GM19025 (cell line): ENCODE results near the gene SPAG5.

Experiments used
- ATAC-seq: cut with Tn5 transposase; IDR thresholded peaks from one replicate; pipeline ENCODE4 v1.9.1; 2021; ENCODE audit warnings: mild to moderate bottlenecking, low read depth, moderate library complexity; ENCODE audit not compliant: unreplicated experiment

SPAG5 gene, protein sequence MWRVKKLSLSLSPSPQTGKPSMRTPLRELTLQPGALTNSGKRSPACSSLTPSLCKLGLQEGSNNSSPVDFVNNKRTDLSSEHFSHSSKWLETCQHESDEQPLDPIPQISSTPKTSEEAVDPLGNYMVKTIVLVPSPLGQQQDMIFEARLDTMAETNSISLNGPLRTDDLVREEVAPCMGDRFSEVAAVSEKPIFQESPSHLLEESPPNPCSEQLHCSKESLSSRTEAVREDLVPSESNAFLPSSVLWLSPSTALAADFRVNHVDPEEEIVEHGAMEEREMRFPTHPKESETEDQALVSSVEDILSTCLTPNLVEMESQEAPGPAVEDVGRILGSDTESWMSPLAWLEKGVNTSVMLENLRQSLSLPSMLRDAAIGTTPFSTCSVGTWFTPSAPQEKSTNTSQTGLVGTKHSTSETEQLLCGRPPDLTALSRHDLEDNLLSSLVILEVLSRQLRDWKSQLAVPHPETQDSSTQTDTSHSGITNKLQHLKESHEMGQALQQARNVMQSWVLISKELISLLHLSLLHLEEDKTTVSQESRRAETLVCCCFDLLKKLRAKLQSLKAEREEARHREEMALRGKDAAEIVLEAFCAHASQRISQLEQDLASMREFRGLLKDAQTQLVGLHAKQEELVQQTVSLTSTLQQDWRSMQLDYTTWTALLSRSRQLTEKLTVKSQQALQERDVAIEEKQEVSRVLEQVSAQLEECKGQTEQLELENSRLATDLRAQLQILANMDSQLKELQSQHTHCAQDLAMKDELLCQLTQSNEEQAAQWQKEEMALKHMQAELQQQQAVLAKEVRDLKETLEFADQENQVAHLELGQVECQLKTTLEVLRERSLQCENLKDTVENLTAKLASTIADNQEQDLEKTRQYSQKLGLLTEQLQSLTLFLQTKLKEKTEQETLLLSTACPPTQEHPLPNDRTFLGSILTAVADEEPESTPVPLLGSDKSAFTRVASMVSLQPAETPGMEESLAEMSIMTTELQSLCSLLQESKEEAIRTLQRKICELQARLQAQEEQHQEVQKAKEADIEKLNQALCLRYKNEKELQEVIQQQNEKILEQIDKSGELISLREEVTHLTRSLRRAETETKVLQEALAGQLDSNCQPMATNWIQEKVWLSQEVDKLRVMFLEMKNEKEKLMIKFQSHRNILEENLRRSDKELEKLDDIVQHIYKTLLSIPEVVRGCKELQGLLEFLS

DNA sequence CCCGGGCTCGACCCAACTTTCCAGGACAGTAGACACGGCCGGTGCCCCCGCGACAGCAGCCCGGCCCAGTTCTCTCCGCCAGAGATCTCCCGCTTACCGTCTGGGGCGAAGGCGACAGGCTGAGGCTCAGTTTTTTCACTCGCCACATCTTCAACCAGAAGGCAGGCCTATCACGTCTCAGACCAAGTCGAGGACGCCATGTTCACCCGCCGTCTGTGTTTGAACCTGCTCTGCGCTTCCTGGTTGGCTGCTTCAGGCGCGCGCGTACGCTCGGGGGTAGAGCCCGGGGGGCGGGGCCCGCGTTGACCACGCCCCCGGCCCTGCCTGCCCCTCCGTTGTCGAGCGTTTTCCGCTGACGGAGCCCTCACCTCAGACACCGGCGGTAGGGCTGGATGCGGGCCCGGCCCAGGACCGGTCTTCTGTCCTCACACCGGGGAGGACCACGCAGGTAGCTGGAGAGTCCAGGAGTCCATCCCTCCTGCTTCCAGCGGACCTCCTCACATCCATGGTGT lies at the start of gene SPAG5:
Gene SPAG5 (minus strand): TSS at position 227 of the 512 bp plus-strand sequence. CDS start 79 bp downstream, at position 148.
- peak; percentile 81 for ATAC-seq

DNA sequence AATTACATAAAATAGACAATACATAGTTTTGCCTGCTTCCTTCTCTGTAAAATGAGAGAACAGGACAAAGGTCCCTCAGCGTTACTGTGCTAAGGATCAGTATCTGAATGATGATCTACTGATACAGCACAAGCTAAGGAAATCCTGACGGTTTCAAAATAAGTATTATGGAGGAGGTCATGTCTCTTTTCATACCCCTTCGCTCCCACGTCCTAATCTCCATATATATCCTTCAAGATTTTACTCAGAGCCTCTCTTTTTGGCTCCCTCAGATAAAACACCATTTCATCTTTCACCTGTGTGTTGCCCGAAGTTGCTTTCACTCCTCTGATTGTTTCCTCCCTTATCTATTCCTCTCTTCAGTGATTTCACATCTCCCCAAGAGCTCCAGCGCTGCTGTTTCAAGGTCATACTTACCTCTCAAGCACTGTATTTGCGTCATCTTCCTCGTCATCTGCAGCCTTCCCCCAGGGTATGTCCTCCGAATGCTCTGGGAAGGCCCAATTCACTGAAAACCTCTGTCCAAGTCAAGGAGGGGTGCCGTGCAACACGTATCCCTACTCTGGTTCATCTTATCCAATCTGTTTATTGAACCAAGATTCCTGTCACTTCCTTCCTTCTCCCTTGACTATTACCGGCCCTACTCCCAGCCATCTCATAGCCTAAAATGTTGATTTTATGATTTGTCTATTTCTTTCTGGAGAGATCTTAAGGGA lies 47.4 kb upstream of the SPAG5 start:
- no peak for ATAC-seq

DNA sequence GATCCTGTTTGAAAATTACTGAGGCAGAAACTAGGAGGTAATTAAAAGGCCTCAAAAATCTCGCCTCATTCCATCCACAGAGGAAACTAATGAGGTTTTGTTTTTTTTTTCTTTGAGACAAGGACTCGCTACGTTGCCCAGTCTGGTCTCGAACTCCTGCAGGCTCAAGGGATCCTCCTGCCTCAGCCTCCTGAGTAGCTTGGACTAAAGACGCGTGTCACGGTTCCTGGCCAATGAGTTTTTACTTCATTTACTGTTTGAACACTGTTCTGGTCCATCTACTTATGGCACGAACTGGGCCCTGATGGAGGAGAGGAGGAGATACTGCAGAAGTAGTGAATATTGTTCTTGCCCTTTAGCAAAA lies 46.7 kb upstream of the SPAG5 start:
- no peak for ATAC-seq

DNA sequence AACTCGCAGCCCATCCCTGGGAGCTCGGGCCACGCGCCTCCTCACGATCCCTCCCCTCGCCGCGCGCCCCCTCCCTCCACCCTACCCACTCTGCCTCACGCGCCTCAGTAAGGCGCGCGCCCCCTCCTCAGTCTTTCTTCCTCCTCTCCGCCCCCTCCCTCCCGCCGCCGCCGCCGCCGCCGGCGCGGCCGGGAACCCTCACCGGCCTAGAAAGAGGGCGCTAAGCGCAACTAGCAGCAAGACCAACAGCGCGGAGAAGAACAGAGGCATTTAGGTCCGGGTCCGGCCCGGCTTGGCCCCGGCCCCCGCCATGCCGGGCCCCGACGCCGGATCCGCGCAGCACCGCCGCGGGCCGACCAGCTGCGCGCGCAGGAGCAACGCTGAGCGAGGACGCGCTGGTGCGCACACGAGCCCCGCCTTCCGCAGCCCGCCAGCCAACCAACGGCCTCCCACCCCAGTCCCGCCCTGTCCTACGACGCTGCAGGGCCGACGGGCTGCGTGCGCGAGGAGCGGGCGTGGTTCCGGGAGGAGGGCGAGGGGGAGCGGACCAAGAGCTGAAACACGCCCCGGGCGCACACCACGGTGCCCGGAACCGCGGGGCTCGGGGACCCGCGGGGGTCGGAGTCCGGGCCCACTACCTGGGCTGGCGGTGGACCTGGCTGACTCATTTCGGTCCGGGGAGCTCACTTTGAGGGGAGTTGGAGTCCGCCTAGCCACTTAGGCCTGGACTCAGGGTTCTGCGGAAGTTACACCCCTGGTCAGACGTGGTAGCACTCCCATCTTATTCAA lies 46.2 kb upstream of the SPAG5 start, which contains the start of gene BLTP2:
Gene BLTP2 (minus strand): TSS at position 372 of the 789 bp plus-strand sequence. CDS start 102 bp downstream, at position 270.
- peak; percentile 93 for ATAC-seq

DNA sequence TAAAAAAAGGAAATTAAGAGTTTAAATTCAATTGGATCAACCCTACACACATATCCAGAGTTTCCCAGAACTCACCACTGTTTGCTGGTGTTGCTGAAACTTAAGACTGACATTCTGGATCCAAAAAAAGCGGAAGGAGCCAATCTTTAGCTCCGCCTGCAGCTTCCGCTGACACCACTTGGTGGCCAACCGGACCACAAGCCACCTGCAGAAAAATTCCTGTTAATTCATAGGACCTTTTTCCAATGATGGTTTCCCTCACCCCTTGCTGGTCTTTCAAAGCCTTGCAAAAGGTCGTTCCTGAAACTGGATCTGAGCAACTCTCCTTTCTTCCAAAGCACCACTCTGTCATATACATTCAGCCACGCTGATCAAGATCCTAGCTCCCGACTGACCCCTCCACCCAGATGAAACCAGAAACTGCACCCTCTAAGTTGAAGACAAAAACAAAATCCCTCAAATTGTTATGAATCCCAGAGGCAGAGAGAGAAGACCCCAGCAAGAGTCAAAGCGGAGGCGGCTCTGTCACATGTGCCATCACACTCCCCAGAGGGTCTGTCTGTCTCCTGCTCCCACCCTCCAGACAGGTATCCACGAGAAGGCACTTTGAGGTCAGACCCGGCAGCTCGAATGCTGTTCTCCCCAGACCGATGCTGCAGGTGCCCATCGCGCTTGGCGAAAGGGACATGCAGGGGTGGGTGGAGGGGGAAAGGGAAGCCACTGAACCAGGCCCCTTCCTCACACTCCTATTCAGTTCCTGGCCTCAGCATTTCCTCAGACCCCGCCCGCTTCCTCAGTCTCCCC lies 45.4 kb upstream of the SPAG5 start:
- no peak for ATAC-seq

DNA sequence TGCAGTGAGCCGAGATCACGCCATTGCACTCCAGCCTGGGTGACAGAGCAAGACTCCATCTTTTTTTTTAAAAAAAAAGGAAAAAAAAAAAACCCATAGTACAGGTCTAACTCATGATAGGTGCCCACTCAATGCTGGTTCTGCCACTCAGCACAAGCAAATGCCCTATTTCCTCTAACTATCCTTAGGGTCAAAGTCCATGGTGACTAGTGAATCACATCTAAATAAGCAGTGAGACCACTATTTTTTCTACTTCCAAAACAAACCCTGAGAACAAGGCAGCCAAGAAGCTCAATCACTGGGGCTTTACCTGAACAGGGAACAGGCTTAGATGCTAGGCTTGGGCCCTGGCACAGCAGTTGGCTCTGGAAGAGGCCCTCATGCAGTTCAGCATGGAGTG lies 42.8 kb upstream of the SPAG5 start:
- no peak for ATAC-seq

DNA sequence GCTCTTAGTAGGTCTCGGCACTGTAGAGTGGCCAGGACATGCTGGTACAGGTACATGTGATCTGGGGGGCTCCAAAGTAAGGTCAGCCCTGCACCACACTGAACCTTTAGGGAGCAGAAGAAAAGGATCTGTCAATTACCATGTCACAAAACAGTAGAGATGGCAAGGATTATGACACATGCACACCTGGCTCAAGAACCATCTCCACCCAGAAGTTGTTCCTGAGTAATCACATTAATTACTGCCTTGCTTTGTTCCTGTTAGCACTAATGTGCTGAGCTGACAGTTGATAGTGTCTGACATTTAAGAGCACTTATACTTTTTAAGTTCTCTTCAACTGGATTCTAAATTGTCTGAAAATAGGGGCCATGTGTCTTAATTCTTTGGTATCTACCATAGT lies 36.7 kb upstream of the SPAG5 start:
- ATAC-seq, result no peak

DNA sequence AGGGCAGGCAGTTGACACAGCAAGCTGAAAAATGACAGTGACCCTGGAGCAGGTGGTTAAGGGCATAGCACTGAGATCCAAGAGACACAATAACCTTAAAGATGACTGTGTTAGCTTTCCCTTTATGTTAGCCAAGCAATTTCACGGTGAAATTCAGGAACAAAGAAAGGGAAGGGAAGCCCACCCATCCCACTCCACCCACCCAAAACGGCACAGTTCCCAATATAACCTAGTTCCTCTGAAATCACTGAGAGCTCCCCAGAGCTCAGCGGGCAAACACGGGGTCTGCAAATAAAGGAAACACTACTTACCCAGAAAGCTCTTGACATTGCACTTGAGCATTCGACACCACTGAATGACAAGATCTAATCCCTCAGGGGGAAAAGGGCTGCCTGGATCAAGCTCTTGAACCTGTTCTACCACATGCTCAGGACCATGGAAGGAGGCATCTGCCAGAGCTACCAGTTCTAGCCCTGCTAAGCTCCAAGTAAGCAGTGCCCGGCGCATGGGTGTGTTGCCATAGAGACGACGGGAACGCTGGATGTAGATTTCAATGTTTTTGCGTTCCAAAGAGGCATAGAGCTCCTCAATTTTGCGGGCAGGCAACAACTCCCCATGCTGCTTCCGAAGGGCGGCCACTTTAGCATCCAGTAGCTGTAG lies 35.5 kb upstream of the SPAG5 start:
- ATAC-seq, result no peak

DNA sequence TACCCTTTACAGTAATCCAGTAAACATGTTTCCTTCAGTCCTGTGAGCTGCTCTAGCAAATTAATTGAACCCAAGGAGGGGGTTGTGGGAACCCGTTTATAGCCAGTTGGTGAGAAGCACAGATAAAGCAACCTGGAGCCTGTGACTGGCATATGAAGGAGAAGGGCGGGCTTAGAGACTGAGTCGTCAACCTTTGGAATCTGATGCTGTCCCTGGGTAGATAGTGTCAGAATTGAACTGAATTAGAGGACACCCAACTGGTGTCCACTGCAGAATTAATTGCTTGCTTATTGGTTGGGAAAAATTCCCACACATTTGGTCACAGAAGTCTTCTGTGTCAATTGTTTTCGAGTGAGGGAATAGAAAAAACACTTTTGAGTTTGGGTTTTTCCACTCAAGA lies 28.0 kb upstream of the SPAG5 start:
- no peak for ATAC-seq

DNA sequence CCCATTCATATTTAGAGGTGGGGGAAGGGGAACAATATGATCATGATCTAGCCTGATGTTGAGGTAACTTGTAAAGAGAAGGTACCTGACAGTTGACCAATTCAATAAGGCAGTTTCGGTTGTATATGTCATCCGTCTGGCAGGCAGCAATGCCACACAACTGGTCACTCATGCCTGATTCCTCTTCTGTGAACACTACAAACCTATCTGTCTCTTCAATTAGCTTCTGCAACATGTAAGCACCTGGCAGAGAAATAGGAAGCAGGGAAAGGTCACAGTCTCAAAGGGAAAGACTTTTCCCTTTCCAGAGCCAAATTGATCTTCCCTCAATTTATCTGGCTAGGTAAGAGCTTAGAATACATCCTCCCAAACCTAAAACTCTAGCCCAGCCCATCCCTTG lies 25.3 kb upstream of the SPAG5 start:
- no peak for ATAC-seq

DNA sequence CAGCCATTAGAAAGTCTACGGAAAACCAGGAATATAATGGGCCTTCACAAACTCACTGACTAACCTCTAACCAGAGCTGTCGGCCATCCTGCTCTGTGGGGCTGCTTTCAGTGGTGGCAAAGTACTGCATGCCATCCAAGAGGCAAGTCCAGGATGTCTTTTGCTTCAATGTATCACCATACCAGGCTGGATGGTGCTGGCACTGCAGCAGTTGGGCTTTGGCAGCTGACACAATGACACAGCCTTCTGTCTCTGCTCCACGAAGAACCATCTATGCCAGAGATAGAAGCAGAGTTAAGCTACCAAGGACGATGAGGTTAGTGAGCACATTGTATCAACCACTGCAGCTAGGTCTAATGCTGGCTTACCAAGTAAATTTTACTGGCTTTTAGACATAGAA lies 24.9 kb upstream of the SPAG5 start:
- no peak for ATAC-seq

DNA sequence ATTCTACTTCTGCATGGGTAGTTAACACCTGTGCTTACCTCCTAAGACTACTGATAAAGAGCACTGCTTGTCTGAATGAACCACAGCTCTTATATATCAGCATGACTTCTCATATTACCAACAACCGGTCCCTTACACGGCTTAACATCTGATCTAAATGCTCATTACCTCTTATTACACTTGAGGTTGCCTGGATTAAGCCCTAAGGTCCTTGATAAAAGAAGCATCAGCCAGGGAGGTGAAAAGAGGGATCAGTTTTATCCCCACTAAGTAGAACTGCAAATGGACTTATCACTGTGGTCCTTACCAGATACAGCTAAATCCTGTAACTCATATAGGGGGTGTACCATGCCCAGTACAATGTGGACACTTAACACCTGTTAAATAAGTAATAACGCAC lies 23.4 kb upstream of the SPAG5 start:
- ATAC-seq, result no peak

DNA sequence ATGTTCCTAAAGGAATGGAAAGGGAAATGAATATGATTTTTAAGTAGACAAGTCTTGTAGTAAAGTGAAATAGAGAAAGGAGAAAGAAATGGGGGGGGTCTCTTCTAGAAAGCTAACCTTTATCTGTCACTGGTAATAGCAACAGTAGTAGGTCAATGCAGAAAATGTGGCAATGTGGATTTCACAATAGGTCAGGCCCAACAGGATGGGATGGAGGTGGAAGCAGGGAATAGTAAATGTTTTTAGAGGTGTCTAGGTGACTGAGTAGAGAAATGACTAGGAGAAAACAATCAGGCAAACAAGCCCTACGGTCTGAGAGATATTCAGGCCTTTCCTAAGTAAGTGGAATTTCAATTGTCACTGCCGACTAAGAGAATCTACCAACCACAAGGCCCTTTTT lies 21.2 kb upstream of the SPAG5 start:
- ATAC-seq, result no peak

DNA sequence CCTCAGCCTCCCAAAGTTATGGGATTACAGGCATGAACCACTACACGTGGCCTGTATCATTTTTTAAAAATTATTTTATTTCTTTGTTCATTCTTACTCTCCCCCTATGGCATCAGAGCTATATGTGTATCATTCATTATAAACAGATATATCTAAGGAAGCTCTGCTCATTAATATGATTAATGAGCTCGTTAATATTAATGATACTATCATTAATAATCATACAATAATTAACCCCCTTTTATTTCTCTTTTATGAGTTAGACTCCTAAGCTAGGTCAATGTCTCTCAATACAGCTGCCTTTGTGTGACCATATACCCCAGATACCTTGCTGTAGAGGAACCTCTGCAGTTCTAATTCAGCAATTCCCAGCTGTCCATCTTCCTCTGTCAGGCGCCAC lies 19.6 kb upstream of the SPAG5 start:
- no peak for ATAC-seq

DNA sequence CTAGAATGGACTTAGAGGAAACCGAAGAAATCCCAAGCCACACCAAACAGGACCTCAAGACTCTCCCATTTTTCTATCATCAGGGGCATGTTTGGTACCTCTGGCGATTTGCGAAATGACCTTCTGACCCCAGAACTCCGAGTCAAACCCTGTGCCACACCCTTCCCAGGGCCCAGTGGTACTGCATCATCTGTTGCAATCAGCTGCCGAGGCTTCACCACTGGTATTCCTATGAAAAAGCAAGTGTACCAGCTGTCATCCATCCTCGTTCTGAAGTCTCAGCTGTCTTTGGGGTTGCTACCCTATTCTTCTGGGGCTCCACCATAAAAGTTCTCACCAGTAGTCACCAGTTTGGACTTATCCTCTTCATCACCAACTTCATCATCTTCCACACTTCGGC lies 17.5 kb upstream of the SPAG5 start:
- no peak for ATAC-seq

DNA sequence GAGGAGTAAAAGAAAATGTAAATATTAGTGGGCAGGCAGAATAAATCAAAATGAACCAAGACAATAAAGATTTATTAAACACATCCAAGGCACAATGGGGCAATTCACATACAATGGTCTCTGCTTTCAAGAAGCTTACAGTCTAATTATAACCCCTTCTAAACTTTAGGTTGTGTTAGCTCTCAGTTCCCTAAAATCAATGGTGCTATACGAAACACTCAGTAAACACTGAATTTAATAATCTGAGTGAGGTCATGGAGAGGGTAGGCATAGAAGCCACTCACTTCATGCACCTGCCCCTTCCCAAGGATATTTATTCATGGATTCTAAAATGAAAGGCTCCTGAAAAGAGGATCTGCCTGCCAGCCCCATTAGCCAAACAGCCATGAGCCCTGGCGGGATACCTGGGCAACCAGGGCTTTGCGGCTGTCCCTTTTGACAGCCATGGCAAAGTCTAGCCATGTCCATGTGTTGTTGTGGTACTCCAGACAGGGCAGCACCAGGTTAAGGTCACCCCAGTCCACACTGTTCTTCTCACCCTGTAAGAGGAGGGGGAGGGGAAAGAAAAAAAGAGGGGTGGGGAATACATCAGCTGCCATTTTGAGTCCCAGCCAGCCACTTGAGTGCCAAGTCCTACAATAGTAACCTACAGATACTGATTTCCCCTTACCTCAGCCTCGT lies 16.6 kb upstream of the SPAG5 start:
- ATAC-seq, result no peak

DNA sequence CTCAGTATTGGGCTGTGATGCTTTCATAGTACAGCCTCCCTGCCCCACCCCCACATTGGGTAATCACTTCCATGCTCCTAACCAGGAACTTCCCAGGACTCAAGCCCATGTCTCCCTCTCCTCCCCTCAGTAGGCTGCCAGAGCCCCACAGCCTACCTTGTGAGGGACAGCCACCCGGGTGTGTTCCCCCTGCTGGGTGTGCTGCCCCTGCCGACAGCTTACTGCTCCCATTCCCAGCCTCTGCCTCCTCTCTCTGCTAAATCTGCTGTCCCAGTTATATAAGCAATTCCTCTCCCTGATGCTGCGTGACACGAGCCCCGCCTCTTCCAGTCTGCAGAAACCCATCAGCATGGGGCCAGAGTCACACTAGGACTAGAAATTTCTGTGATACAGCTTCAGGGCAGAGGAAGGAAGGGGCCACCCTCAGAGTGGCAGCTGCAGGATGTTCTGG lies 15.1 kb upstream of the SPAG5 start, which contains the start of gene RSKR:
Gene RSKR (minus strand): TSS at position 255 of the 451 bp plus-strand sequence. CDS start 24 bp downstream, at position 231.
- no peak for ATAC-seq
